ENCODE measurements around the gene BLVRA. TPM values are rescaled to one million over a fixed set of nuclear protein-coding genes. Genes with fewer than 3 reads are reported as not detected.

Gene BLVRA
- total RNA-seq, 1 experiment from 2014 or later: 40.7 TPM

GRCh38 chr7:43792471-43793150 is 34.1 kb downstream of the BLVRA start:
- no peak overlapping the region for H3K56ac ChIP-seq (ENCODE audit: insufficient read length, low read depth, low read length)
- H3K23ac ChIP-seq (ENCODE audit: insufficient read length, low read depth, low read length): no peak overlapping the region
- H3K9ac ChIP-seq (ENCODE audit: extremely low read depth, insufficient read length, low read length): no peak overlapping the region
- H3T11ph ChIP-seq (ENCODE audit: low read length): no peak overlapping the region
- H4K8ac ChIP-seq (replicated peaks; ENCODE audit: insufficient read length, low read depth, low read length): no peak overlapping the region
- no peak overlapping the region for H3K14ac ChIP-seq (ENCODE audit: insufficient read depth, low read length)
- Mint-ChIP-seq H3K4me1 (no peaks in the 10 kb centered on the region), H3K36me3 (ENCODE audit: insufficient read depth in 1 of 3, low read depth in 3 of 3) (peaks cover 8 to 26% (median 21%) of the 10 kb centered on the region in 3 experiments; a peak in 6 of 7 replicates), H3K9me3 (no peaks in the 10 kb centered on the region), H3K4me3 (no peak overlapping the region), H3K27me3 (ENCODE audit: low read depth) (no peaks in the 10 kb centered on the region; the same call in 1 of the 2 replicates), H3K27ac (no peak overlapping the region)
- no peak overlapping the region for H4K5ac ChIP-seq (ENCODE audit: insufficient read length, low read depth, low read length)
- H3K18ac ChIP-seq (ENCODE audit: insufficient read length, low read depth, low read length): no peak overlapping the region
- no peaks in the 10 kb centered on the region for H3K79me1 ChIP-seq (ENCODE audit: insufficient read depth, low read depth, low read length, poor library complexity, severe bottlenecking)
- H2AK5ac ChIP-seq (ENCODE audit: insufficient read length, low read length): no peak overlapping the region
- no peak for DNase-seq
- no peaks in the 10 kb centered on the region for H3K79me2 ChIP-seq (ENCODE audit: insufficient read depth, low read length)
- H3K23me2 ChIP-seq (ENCODE audit: insufficient read length, low read depth, low read length, poor library complexity, severe bottlenecking): no peaks in the 10 kb centered on the region
- TF ChIP-seq, protein P1, sequence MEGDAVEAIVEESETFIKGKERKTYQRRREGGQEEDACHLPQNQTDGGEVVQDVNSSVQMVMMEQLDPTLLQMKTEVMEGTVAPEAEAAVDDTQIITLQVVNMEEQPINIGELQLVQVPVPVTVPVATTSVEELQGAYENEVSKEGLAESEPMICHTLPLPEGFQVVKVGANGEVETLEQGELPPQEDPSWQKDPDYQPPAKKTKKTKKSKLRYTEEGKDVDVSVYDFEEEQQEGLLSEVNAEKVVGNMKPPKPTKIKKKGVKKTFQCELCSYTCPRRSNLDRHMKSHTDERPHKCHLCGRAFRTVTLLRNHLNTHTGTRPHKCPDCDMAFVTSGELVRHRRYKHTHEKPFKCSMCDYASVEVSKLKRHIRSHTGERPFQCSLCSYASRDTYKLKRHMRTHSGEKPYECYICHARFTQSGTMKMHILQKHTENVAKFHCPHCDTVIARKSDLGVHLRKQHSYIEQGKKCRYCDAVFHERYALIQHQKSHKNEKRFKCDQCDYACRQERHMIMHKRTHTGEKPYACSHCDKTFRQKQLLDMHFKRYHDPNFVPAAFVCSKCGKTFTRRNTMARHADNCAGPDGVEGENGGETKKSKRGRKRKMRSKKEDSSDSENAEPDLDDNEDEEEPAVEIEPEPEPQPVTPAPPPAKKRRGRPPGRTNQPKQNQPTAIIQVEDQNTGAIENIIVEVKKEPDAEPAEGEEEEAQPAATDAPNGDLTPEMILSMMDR (conservative IDR thresholded peaks at IDR 0.05): no peak
- H3K4me2 ChIP-seq (ENCODE audit: insufficient read depth, insufficient read length, low read length): no peak overlapping the region
- H2BK120ac ChIP-seq (ENCODE audit: low read depth, low read length, poor library complexity, severe bottlenecking): no peak overlapping the region
- no peak overlapping the region for H4K91ac ChIP-seq (ENCODE audit: insufficient read length, low read depth, low read length)
- H4K20me1 ChIP-seq (ENCODE audit: control insufficient read depth, insufficient read depth, insufficient read length): no peaks in the 10 kb centered on the region
- H2BK20ac ChIP-seq (ENCODE audit: low read depth, low read length, poor library complexity, severe bottlenecking): no peak overlapping the region
- H2BK15ac ChIP-seq (ENCODE audit: low read depth, low read length): no peak overlapping the region
- H3K27ac ChIP-seq (ENCODE audit: insufficient read length, low read depth, low read length): no peak overlapping the region
- no peak overlapping the region for H2AFZ ChIP-seq (ENCODE audit: low read length)
- no peaks in the 10 kb centered on the region for H3K27me3 ChIP-seq (ENCODE audit: insufficient read depth, low read length)
- H2BK12ac ChIP-seq (ENCODE audit: insufficient read length, low read depth, low read length): no peak overlapping the region
- no peaks in the 10 kb centered on the region for H3K4me1 ChIP-seq (ENCODE audit: insufficient read depth, low read length)
- no peak overlapping the region for H2BK5ac ChIP-seq (ENCODE audit: insufficient read length, low read length)
- no peak overlapping the region for H3K4ac ChIP-seq (ENCODE audit: low read depth, low read length)
- WGBS (ENCODE audit: extremely low coverage, insufficient read length, low lambda C conversion rate): no CpG with 5 or more reads among the region's 6 CpGs
- H3K9me3 ChIP-seq (ENCODE audit: control insufficient read depth, low read depth, low read length): no peaks in the 10 kb centered on the region

Data from H9 (cell line).